Transverse colon (tissue), 4 donors: ENCODE measurements around the gene FAM162A.

Experiments
- EP300 ChIP-seq: sonication (generic); formaldehyde crosslinking; IDR thresholded peaks from one replicate; pipeline ENCODE4 v1.6.1; 2017; ENCODE audit warnings: antibody characterized with exemption, low read depth
- POLR2A ChIP-seq: fragments of 450-650 bp; IDR thresholded peaks from one replicate; pipeline ENCODE4 v1.6.1; 2016; ENCODE audit warnings: antibody characterized with exemption, mild to moderate bottlenecking, moderate library complexity
- POLR2AphosphoS5 ChIP-seq, 3 donors: sonication (generic); formaldehyde crosslinking; IDR thresholded peaks; one replicate each; pipeline ENCODE4 v1.6.1; 2016; ENCODE audit warnings: antibody characterized with exemption in 3 of 3
- TF ChIP-seq, protein P1 (sequence below), 5 experiments: fragments of 200-600 bp in 3 of 5; fragments of 450-650 bp in 2 of 5; sonication (generic) in 3 of 5; IDR thresholded peaks; 1 replicate in 2 of 5; 2 replicates in 3 of 5; pipeline ENCODE4 v1.5.1; 2016 to 2017; ENCODE audit warnings: antibody characterized with exemption in 5 of 5, inconsistent platforms in 3 of 5, mild to moderate bottlenecking in 2 of 5, moderate library complexity in 1 of 5

DNA sequence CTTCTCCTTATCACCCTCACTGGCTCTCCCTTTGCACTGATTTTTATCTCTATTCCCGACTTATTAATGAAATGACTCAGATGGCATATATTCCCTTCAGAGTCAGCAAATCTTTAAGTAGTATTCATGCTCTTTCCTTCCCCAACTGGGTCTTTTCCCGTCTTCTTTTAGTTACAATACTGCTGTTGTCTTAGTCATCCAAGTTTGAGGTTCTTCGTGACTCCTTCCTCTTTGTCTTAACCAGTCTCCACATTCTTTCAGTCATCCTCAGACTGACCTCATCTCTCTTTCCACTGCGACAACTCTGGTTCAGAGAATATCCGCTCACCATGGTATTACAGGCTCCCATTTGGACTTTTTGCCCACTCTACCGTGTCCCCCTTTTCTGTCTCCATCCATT lies 19.5 kb downstream of the FAM162A start:
- TF ChIP-seq, protein P1, sequence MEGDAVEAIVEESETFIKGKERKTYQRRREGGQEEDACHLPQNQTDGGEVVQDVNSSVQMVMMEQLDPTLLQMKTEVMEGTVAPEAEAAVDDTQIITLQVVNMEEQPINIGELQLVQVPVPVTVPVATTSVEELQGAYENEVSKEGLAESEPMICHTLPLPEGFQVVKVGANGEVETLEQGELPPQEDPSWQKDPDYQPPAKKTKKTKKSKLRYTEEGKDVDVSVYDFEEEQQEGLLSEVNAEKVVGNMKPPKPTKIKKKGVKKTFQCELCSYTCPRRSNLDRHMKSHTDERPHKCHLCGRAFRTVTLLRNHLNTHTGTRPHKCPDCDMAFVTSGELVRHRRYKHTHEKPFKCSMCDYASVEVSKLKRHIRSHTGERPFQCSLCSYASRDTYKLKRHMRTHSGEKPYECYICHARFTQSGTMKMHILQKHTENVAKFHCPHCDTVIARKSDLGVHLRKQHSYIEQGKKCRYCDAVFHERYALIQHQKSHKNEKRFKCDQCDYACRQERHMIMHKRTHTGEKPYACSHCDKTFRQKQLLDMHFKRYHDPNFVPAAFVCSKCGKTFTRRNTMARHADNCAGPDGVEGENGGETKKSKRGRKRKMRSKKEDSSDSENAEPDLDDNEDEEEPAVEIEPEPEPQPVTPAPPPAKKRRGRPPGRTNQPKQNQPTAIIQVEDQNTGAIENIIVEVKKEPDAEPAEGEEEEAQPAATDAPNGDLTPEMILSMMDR (IDR thresholded peaks at IDR 0.05) = no peak
- TF ChIP-seq POLR2A = no peak
- TF ChIP-seq POLR2AphosphoS5 (IDR thresholded peaks at IDR 0.05) = no peak
- no peak for TF ChIP-seq EP300
